ENCODE results near the gene AQP4. TPM values are rescaled to one million over a fixed set of nuclear protein-coding genes. Genes with fewer than 3 reads are reported as not detected.

The AQP4 gene
- total RNA-seq = under 0.01 TPM in 1 of 2 replicates, not detected in the other

DNA sequence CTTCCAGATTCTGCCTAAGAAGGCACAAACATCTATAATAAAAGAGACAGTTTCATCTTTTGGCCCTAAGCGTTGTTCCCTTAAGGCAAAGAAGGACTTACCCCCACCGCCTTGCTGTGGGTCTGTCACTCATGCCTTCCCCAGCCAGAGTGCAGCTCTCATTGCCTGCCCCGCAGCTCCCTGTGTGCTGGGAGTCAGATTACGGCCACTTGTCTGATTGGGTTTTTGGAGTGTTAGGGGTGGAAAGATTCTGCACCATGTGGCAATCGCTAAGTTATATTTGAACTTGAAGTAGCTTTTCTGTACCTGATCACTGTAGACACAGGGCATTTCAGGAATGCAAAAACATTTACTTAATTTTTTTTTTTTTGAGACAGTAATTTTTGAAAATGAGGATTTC is at the start of gene AQP4:
TSS of gene AQP4 (minus strand) at position 151 of the 400 bp plus-strand sequence. CDS start at position 133, 18 bp downstream.
- TF ChIP-seq CTCF (IDR thresholded peaks at IDR 0.05; ENCODE audit: insufficient read depth, low read length, poor library complexity, severe bottlenecking) = no peak
- Histone ChIP-seq H3K4me3 (ENCODE audit: low read depth, low read length) (no peak within 1 kb of the TSS), H3K36me3 (ENCODE audit: control insufficient read depth, insufficient read depth, low read length) (no peaks in the 10 kb centered on the region), H3K27me3 (ENCODE audit: control insufficient read depth, insufficient read depth, low read length) (peaks cover 13% of the 10 kb centered on the region)
- DNase-seq (ENCODE audit: low read depth) = no peak

DNA sequence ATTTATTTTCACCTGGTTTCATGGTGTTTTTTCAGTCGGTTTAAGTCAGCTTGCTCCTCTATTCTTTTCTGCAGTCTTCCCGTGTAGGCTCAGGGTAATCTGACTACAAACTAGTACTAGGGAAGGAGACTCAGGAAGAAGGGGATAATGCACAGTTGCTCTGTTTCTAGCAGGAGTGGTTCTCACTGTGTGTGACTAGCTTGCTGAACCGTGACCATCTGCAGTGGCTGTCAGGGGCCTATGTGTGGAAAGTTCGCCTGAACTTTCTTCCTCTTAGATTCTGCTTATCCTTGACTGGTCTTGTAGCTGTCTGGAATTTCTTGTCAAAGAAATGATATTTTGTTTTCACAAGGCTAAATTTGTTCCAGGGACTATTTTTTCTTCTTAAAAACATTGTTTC is 46.3 kb upstream of the AQP4 start:
- Histone ChIP-seq H3K36me3 (ENCODE audit: control insufficient read depth, insufficient read depth, low read length) (no peaks in the 10 kb centered on the region), H3K4me3 (ENCODE audit: low read depth, low read length) (no peak overlapping the region), H3K27me3 (ENCODE audit: control insufficient read depth, insufficient read depth, low read length) (no peaks in the 10 kb centered on the region)
- no peak for TF ChIP-seq CTCF (IDR thresholded peaks at IDR 0.05; ENCODE audit: insufficient read depth, low read length, poor library complexity, severe bottlenecking)
- no peak for DNase-seq (ENCODE audit: low read depth)

DNA sequence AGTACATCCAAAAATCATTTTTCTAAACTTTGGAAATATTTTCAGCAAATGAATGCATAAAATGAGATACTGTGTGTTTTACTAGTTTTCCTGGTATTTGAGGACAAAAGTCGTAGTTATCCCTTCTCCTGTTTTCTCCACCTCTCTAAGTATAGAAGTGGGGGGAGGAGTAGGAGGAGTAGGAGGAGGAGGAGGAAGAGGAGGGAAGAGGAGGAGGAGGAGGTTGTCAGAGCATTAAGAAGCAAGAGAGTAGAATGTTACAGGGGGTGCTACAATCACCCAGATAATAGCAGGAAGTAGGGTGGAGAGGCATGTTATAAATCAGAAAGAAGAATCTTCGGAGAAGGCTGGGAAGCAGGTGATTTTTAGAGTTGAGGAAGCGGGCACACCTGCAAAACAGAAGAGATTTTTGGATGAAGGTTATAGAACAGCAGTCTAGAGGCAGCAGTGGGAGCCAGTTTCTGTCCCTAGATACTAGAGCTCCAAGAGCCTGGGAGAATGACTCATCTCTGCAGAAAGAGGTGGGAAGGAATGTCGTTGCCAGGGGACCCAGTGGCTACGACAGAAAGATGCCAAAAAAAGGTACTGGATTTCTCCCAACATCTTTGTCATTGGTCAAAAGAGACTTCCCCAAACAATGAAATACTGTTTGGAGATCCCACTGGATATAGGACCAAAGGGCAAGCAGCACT is 44.2 kb upstream of the AQP4 start:
- no peak for TF ChIP-seq CTCF (IDR thresholded peaks at IDR 0.05; ENCODE audit: insufficient read depth, low read length, poor library complexity, severe bottlenecking)
- peak; percentile 9 for DNase-seq (ENCODE audit: low read depth)
- Histone ChIP-seq H3K4me3 (ENCODE audit: low read depth, low read length) (no peak overlapping the region), H3K27me3 (ENCODE audit: control insufficient read depth, insufficient read depth, low read length) (no peaks in the 10 kb centered on the region), H3K36me3 (ENCODE audit: control insufficient read depth, insufficient read depth, low read length) (no peaks in the 10 kb centered on the region)

DNA sequence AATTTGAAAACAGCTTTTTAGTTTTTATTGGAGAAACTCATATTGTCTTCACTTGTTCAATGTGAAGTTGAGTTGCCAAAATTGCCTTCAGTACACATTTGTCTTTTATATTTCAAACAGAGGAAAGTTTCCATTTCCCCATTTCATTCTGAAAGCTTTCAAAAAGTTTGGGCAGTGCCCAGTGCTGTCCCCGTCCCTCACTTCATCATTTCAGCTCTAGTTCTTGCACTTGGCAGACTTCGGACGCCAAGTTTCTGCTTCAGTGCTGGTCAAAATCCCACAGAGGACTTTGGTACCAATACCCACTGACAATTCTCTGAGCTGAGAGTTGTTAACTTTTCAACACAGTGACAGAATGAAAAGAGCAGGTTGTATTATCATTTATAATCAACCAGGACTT is 43.4 kb upstream of the AQP4 start:
- no peaks in the 10 kb centered on the region for H3K36me3 ChIP-seq (ENCODE audit: control insufficient read depth, insufficient read depth, low read length)
- no peak for TF ChIP-seq CTCF (IDR thresholded peaks at IDR 0.05; ENCODE audit: insufficient read depth, low read length, poor library complexity, severe bottlenecking)
- no peaks in the 10 kb centered on the region for H3K27me3 ChIP-seq (ENCODE audit: control insufficient read depth, insufficient read depth, low read length)
- no peak for DNase-seq (ENCODE audit: low read depth)
- no peak overlapping the region for H3K4me3 ChIP-seq (ENCODE audit: low read depth, low read length)

GRCh38 chr18:26902291-26902690 is 36.8 kb upstream of the AQP4 start:
- DNase-seq (ENCODE audit: low read depth) = no peak
- no peak for TF ChIP-seq CTCF (IDR thresholded peaks at IDR 0.05; ENCODE audit: insufficient read depth, low read length, poor library complexity, severe bottlenecking)
- no peaks in the 10 kb centered on the region for H3K27me3 ChIP-seq (ENCODE audit: control insufficient read depth, insufficient read depth, low read length)
- H3K4me3 ChIP-seq (ENCODE audit: low read depth, low read length) = no peak overlapping the region
- no peaks in the 10 kb centered on the region for H3K36me3 ChIP-seq (ENCODE audit: control insufficient read depth, insufficient read depth, low read length)

- H3K27me3 ChIP-seq (ENCODE audit: control insufficient read depth, insufficient read depth, low read length) = no peaks in the 10 kb centered on the region
- TF ChIP-seq CTCF (IDR thresholded peaks at IDR 0.05; ENCODE audit: insufficient read depth, low read length, poor library complexity, severe bottlenecking) = no peak
- DNase-seq (ENCODE audit: low read depth) = no peak
- no peaks in the 10 kb centered on the region for H3K36me3 ChIP-seq (ENCODE audit: control insufficient read depth, insufficient read depth, low read length)
- no peak overlapping the region for H3K4me3 ChIP-seq (ENCODE audit: low read depth, low read length)
Observed at GRCh38 chr18:26901020-26901419, 35.5 kb upstream of the AQP4 start.

Measured in kidney epithelial cell (primary cell).